Kidney (tissue), 14 donors: ENCODE data around the gene CAVIN1. TPM values are rescaled to one million over a fixed set of nuclear protein-coding genes. Genes with fewer than 3 reads are reported as not detected.
A peak's percentile ranks its signal among the peaks of the same experiment; 100 is the strongest.

Source experiments
- DNase-seq, 5 donors: peaks; one replicate each; pipeline ENCODE4 v3.0.0-alpha.2; 2013 to 2020
- FAIRE-seq: peaks from 2 replicates; lab custom pipeline; 2012; peaks lifted over from hg19 to GRCh38; lab: Jason Lieb, UNC
- H3K27ac ChIP-seq, 2 donors: one replicate each; pipeline ENCODE4 v1.7.0; 2013; ENCODE audit warnings: low read depth in 2 of 2, low read length in 2 of 2, inconsistent platforms in 1 of 2
- H3K27me3 ChIP-seq: one replicate; pipeline ENCODE4 v1.7.1; 2013; ENCODE audit warnings: low read length, inconsistent platforms; ENCODE audit not compliant: control insufficient read depth, insufficient read depth
- H3K36me3 ChIP-seq, 3 donors: one replicate each; pipeline versions ENCODE4 v1.7.0 to v1.7.1; 2013; ENCODE audit warnings: low read length in 3 of 3, control low read depth in 1 of 3, inconsistent platforms in 1 of 3; ENCODE audit not compliant: insufficient read depth in 3 of 3, control insufficient read depth in 2 of 3
- H3K4me1 ChIP-seq, 3 donors: one replicate each; pipeline versions ENCODE4 v1.7.0 to v1.7.1; 2013; ENCODE audit warnings: low read length in 3 of 3, inconsistent platforms in 1 of 3, low read depth in 1 of 3; ENCODE audit not compliant: control insufficient read depth in 2 of 3, insufficient read depth in 2 of 3
- H3K4me3 ChIP-seq, 3 donors: one replicate each; pipeline versions ENCODE4 v1.7.0 to v1.8.1; 2013; ENCODE audit warnings: low read length in 3 of 3, control low read depth in 1 of 3, inconsistent platforms in 1 of 3
- H3K9ac ChIP-seq, 3 donors: one replicate each; pipeline versions ENCODE4 v1.7.0 to v1.7.1; 2013; ENCODE audit warnings: low read length in 3 of 3, control low read depth in 1 of 3, inconsistent platforms in 1 of 3
- H3K9me3 ChIP-seq, 3 donors: one replicate each; pipeline versions ENCODE4 v1.7.0 to v1.7.1; 2013; ENCODE audit warnings: low read length in 3 of 3, control low read depth in 1 of 3, inconsistent platforms in 1 of 3; ENCODE audit not compliant: control insufficient read depth in 2 of 3, insufficient read depth in 1 of 3
- CTCF ChIP-seq: IDR thresholded peaks from 3 replicates; pipeline ENCODE4 v1.5.1; 2012; ENCODE audit warnings: mild to moderate bottlenecking, moderate library complexity, borderline replicate concordance; ENCODE audit not compliant: insufficient read depth; ENCODE audit errors: extremely low read depth
- intact Hi-C: fragments of 100-400 bp; cut with DNase I; formaldehyde crosslinking; loops from one replicate; pipeline ENCODE4 v1.11.1; 2022
- polyA plus RNA-seq: library from polyadenylated mRNA; stranded (reverse); fragments of 350-450 nt; fragmentation: Illumina TruSeq; extraction: RNeasy Lipid Tissue Mini Kit (QIAGEN cat#74804); gene quantifications from one replicate; pipeline ENCODE4 v1.2.3, GENCODE V29; 2014; ENCODE audit warnings: low read depth, low replicate concordance; ENCODE audit not compliant: insufficient read depth
- total RNA-seq: library from RNA; stranded (reverse); fragmentation: NEBNext Ultra II Directional; extraction: Animal tissue kit (Norgen Biotek cat#: 25700); gene quantifications from one replicate; pipeline ENCODE4 v1.2.1, GENCODE V29; 2021
- donor health status: control.
- donor health status: control.
- donor health status: control.
- donor health status: control.
- donor health status: control.
- donor health status: DM: yes; HTN: yes; CAD: no.
- donor health status: Normal renal cell carcinoma (clear cell type).

Gene CAVIN1
- total and polyA plus RNA-seq, 2 donors from 2014 or later = 67.1 to 204 TPM

- Histone ChIP-seq H3K9ac (no peak overlapping the region), H3K4me3 (no peak overlapping the region), H3K9me3 (no peaks in the 10 kb centered on the region), H3K36me3 (no peaks in the 10 kb centered on the region), H3K27me3 (no peaks in the 10 kb centered on the region), H3K27ac (no peak overlapping the region), H3K4me1 (no peaks in the 10 kb centered on the region)
- intact Hi-C loops = no loop called here
- TF ChIP-seq CTCF = no peak
- FAIRE-seq = no peak
- DNase-seq = no peak
Observed at GRCh38 chr17:42436391-42436790, 13.3 kb upstream of the CAVIN1 start.

GRCh38 chr17:42431758-42432161 is 8.7 kb upstream of the CAVIN1 start:
- intact Hi-C loops = no loop called here
- H3K27ac ChIP-seq = no peak overlapping the region
- DNase-seq = no peak
- H3K4me3 ChIP-seq = no peak overlapping the region
- FAIRE-seq = no peak
- TF ChIP-seq CTCF = no peak
- no peak overlapping the region for H3K9ac ChIP-seq
- peaks cover 0 to 3% (median 0%) of the 10 kb centered on the region in 3 donors for H3K4me1 ChIP-seq
- H3K27me3 ChIP-seq = no peaks in the 10 kb centered on the region
- H3K36me3 ChIP-seq = no peaks in the 10 kb centered on the region
- no peaks in the 10 kb centered on the region for H3K9me3 ChIP-seq

- intact Hi-C loops = loop anchor here (10.0 kb wide), 1 partner anchor 85 kb away; no protein-coding TSS in a partner anchor
- peak in 1 of 5 donors; percentile 81 for DNase-seq
- no peaks in the 10 kb centered on the region for H3K36me3 ChIP-seq
- H3K9me3 ChIP-seq = no peaks in the 10 kb centered on the region
- TF ChIP-seq CTCF = no peak
- H3K4me1 ChIP-seq = peaks cover 0 to 3% (median 0%) of the 10 kb centered on the region in 3 donors
- H3K27me3 ChIP-seq = no peaks in the 10 kb centered on the region
- no peak for FAIRE-seq
- peak overlapping the region in 1 of 3 donors; percentile 33 for H3K9ac ChIP-seq
- no peak overlapping the region for H3K27ac ChIP-seq
- no peak overlapping the region for H3K4me3 ChIP-seq
Observed at GRCh38 chr17:42429726-42430447, 6.8 kb upstream of the CAVIN1 start.
